Measurements from ENCODE around the gene KRT13. TPM values are rescaled to one million over a fixed set of nuclear protein-coding genes. Genes with fewer than 3 reads are reported as not detected.
A peak's percentile ranks its signal among the peaks of the same experiment; 100 is the strongest.

The KRT13 gene
- total and polyA plus RNA-seq, 9 of the 15 experiments (the other 6 are each of a cell fraction or from before 2014, with no cell fraction given): 0.11 to 1.1 (median 0.24) TPM; not detected in 3

DNA sequence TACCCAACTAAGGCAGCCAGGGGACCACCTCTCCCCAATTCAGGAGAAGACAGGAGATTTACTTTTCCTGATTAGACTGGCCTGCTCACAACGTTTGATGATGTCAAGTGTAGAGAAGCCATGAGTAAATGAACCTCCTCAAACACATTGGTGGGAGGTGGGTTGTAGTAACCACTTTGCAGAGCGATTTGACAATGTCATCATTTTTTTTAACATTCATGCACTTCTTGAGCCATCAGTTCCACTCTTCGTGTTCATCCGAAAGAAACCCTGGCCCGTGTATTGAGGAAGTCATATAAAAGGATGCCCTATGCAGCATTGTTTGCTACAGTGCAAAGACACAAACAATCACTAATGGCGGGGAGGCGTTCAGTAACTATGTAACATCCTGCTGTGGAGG, 28.2 kb upstream of the KRT13 start:
- Histone ChIP-seq H3K4me3 (no peak overlapping the region), H3K9ac (ENCODE audit: insufficient read depth in 1 of 2, low read depth in 2 of 2, low read length in 2 of 2) (no peak overlapping the region), H4K20me1 (replicated peaks; ENCODE audit: control insufficient read depth, insufficient read depth, low read length) (no peaks in the 10 kb centered on the region), H3K36me3 (ENCODE audit: control insufficient read depth, insufficient read depth, low read length) (no peaks in the 10 kb centered on the region), H3K79me2 (ENCODE audit: control insufficient read depth, insufficient read depth, low read length) (peaks cover 4% of the 10 kb centered on the region; the same call in 1 of the 3 replicates), H3K27me3 (ENCODE audit: control insufficient read depth in 2 of 2, insufficient read depth in 2 of 2, low read length in 2 of 2) (no peaks in the 10 kb centered on the region), H3K4me2 (ENCODE audit: insufficient read depth, low read length) (no peak overlapping the region), H3K4me1 (replicated peaks in 1 of 2; ENCODE audit: control insufficient read depth in 2 of 2, insufficient read depth in 2 of 2, low read length in 2 of 2) (peaks cover 33 to 44% of the 10 kb centered on the region in 2 experiments), H2AFZ (ENCODE audit: low read depth, low read length) (0 out of 2 replicates have a peak overlapping the region, but pooled peaks have one; percentile 5), H3K9me1 (ENCODE audit: control insufficient read depth, insufficient read depth, low read length) (no peaks in the 10 kb centered on the region), H3K9me3 (replicated peaks; ENCODE audit: control insufficient read depth, insufficient read depth, low read depth, low read length) (no peaks in the 10 kb centered on the region), H3K27ac (ENCODE audit: extremely low read depth, low read depth, low read length) (no peak overlapping the region)
- in situ Hi-C loops (cut with MboI) (no loop called here), intact Hi-C loops (cut with micrococcal nuclease) (no loop called here)
- no TSS peak for BruUV-seq (replicated peaks)
- no peak for ATAC-seq
- ChIA-PET CTCF (ENCODE audit: low intra/inter-chr PET ratio) (no interaction called here), POLR2A (interaction anchor here (1.2 to 1.6 kb wide), 2 partner anchors 10 to 11 kb away, joined by 5 to 8 read pairs; no protein-coding TSS in a partner anchor)
- no peak for DNase-seq (ENCODE audit: extremely low read depth in 1 of 4, low spot score in 3 of 4)
- no peak for FAIRE-seq
- 76% methylated on average over 7 of the region's 7 CpGs for WGBS (ENCODE audit: insufficient coverage, low coverage, missing lambda C conversion rate)
- peak; percentile 32; the same call in 1 of the 2 replicates for TF ChIP-seq MAFG (tag; conservative IDR thresholded peaks at IDR 0.05)
- TF ChIP-seq ZNF384 (IDR thresholded peaks at IDR 0.05; ENCODE audit: low read depth, low read length): no peak
- TF ChIP-seq C11orf30 (IDR thresholded peaks at IDR 0.05; ENCODE audit: low read depth): peak; percentile 67
- TF ChIP-seq ZNF316 (IDR thresholded peaks at IDR 0.05): peak; percentile 85
- no peak for TF ChIP-seq KDM4B (IDR thresholded peaks at IDR 0.05; ENCODE audit: borderline replicate concordance in 2 of 2, low read depth in 1 of 2)
- no peak for TF ChIP-seq ZNF75A (CRISPR knock-in tag; IDR thresholded peaks at IDR 0.05)
